Measurements from ENCODE around the gene SEPSECS. TPM values are rescaled to one million over a fixed set of nuclear protein-coding genes. Genes with fewer than 3 reads are reported as not detected.
"Not testable (repeated sequence)": the region's sequence is repeated elsewhere in the genome, so short reads cannot be mapped to it uniquely, and the experiment has no call there.

SEPSECS gene
- total and polyA plus RNA-seq, 2 of the 8 experiments (the other 6 are each of a cell fraction or from before 2014, with no cell fraction given) = 1.9 to 4.1 TPM

DNA sequence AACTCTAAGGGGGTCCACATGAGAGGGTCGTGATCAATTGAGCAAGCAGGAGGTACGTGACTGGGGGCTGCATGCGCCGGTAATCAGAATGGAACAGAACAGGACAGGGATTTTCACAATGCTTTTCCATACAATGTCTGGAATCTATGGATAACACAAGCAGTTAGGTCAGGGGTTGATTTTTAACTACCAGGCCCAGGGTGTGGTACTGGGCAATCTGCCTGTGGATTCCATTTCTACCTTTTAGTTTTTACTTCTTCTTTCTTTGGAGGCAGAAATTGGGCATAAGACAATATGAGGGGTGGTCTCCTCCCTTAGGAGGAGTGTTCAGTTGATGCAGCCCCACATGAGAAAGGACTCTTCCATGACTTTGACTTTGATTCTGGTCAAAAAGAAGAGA lies 76.8 kb downstream of the SEPSECS start:
- H3K4me2 ChIP-seq (ENCODE audit: insufficient read depth in 1 of 2, low read depth in 2 of 2, low read length in 2 of 2); H2BK5ac ChIP-seq (ENCODE audit: low read depth, low read length); H4K91ac ChIP-seq (replicated peaks; ENCODE audit: insufficient read length, low read length); FAIRE-seq; H3K79me1 ChIP-seq (ENCODE audit: low read depth, low read length); H2BK20ac ChIP-seq (ENCODE audit: low read length); H4K5ac ChIP-seq (ENCODE audit: insufficient read length, low read depth, low read length); H2AK5ac ChIP-seq (ENCODE audit: low read depth, low read length); H3K79me2 ChIP-seq (ENCODE audit: control insufficient read depth in 1 of 2, insufficient read depth in 2 of 2, low read length in 2 of 2); H2BK12ac ChIP-seq (ENCODE audit: low read depth, low read length); H3K4ac ChIP-seq (replicated peaks; ENCODE audit: insufficient read length, low read depth, low read length); DNase-seq (ENCODE audit: low read depth in 1 of 2, low spot score in 2 of 2); H3K9me3 ChIP-seq (ENCODE audit: insufficient read depth in 2 of 2, low read depth in 1 of 2, low read length in 1 of 2); H3K23ac ChIP-seq (ENCODE audit: insufficient read length); H3K18ac ChIP-seq (ENCODE audit: extremely low read depth, low read length); H3K4me1 ChIP-seq (replicated peaks in 1 of 4; ENCODE audit: control insufficient read depth in 3 of 4, insufficient read depth in 4 of 4, low read length in 3 of 4); H3K9ac ChIP-seq (replicated peaks in 1 of 4; ENCODE audit: extremely low read depth in 1 of 4, low read depth in 3 of 4, low read length in 3 of 4); H3K23me2 ChIP-seq (ENCODE audit: low read depth, low read length); H3K56ac ChIP-seq (replicated peaks; ENCODE audit: insufficient read length, low read depth, low read length); H3K36me3 ChIP-seq (ENCODE audit: control insufficient read depth in 2 of 4, insufficient read depth in 4 of 4, low read length in 3 of 4); H2BK15ac ChIP-seq (ENCODE audit: low read length); H3K4me3 ChIP-seq (ENCODE audit: extremely low read depth in 1 of 4, insufficient read depth in 2 of 4, low read depth in 3 of 4, low read length in 4 of 4); H3K27ac ChIP-seq (ENCODE audit: low read depth, low read length); H4K8ac ChIP-seq (ENCODE audit: extremely low read depth, insufficient read depth, low read length); H2AFZ ChIP-seq (ENCODE audit: low read length); H3K14ac ChIP-seq (ENCODE audit: insufficient read length); H4K20me1 ChIP-seq (replicated peaks in 1 of 2; ENCODE audit: control insufficient read depth in 1 of 2, insufficient read depth in 2 of 2, low read length in 2 of 2); H2BK120ac ChIP-seq (replicated peaks; ENCODE audit: low read depth, low read length); H3K27me3 ChIP-seq (replicated peaks in 1 of 4; ENCODE audit: control insufficient read depth in 3 of 4, extremely low read depth in 1 of 4, insufficient read depth in 3 of 4, low read length in 3 of 4): not testable (repeated sequence)
- CTCF ChIA-PET (ENCODE audit: partially characterized antibody) = interaction anchor here (1.0 to 1.5 kb wide), 3 partner anchors 9 to 61 kb away, joined by 3 to 4 read pairs (median 3); no protein-coding TSS in a partner anchor
- POLR2A ChIA-PET (ENCODE audit: partially characterized antibody) = interaction anchor here (0.9 kb wide), 1 partner anchor 8 kb away, joined by 3 read pairs; no protein-coding TSS in a partner anchor
- WGBS, 2 experiments (ENCODE audit: extremely low coverage in 1 of 2, insufficient coverage in 1 of 2, insufficient read length in 1 of 2, insufficient replicate concordance in 2 of 2, low coverage in 1 of 2, low lambda C conversion rate in 2 of 2, missing lambda C conversion rate in 1 of 2) = 78% methylated on average over 4 of the region's 4 CpGs; no CpG with 5 or more reads in 1 of the 2 experiments

Measured in H1 (cell line).